HG02973 (cell line): ENCODE results near the gene TRPC4.

Experiments used
- ATAC-seq: cut with Tn5 transposase; IDR thresholded peaks from one replicate; pipeline ENCODE4 v1.9.1; 2021; ENCODE audit warnings: moderate library complexity; ENCODE audit not compliant: unreplicated experiment

Gene TRPC4

GRCh38 chr13:37869756-37870488 lies at the start of gene TRPC4:
Gene TRPC4 (minus strand): TSS chr13:37869772. CDS start chr13:37783333, 86,439 bp downstream.
- ATAC-seq: no peak

DNA sequence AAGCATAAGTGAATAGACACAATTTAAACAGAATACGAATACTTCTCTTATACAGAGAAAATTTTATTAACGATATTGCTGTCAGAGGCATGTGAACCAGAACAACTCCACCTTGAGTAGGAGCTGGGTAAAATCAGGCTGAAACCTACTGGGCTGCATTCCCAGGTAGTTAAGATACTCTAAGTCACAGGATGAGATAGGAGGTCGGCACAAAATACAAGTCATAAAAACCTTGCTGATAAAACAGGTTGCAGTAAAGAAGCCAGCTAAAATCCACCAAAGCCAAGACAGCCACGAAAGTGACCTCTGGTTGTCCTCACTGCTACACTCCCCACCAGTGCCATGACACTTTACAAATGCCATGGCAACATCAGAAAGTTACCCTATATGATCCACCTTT lies 49.2 kb upstream of the TRPC4 start:
- no peak for ATAC-seq

- ATAC-seq: no peak
These were observed 48.6 kb upstream of the TRPC4 start for GRCh38 chr13:37918116-37918714.

- ATAC-seq: no peak
These were observed 45.3 kb upstream of the TRPC4 start for GRCh38 chr13:37914781-37915391.

DNA sequence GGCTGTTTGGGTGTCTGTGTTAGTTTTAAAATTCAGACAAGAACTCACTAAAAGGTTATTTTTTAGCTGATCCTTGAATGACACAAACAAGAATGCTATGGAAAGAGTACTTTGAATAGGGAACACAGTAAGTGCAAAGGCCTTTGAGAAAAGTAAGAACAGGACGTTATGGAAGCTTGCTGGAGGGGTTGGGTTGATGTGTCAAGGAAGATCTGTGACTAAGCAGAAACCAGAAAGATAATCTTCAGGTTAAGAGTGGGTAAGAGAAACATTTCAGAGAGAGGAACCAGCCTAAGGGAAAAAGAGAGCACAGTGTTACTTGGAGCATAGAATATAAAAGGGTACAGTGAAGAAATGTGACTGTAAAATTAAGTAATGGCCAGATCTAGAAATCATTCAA lies 41.2 kb upstream of the TRPC4 start:
- no peak for ATAC-seq

GRCh38 chr13:37906880-37907279 lies 37.3 kb upstream of the TRPC4 start:
- ATAC-seq: no peak

DNA sequence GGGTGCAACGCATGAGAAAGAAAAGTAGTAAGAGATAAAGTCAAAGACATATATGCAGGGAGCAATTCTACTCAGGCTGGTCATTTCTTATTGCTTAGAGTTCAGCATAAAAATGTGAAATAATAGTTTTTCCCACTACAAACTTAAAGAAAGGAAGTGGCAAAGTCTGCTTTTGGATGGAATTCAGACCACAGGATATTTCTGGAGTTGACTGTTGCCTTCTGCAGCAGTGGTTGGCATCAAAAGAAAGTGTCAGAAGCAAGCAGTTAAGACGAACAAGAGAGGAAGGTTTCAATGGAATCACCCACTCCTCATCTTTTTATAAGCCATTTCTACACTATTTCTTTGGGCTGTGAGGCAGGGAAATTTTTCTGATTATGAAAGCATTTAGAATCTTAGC lies 36.2 kb upstream of the TRPC4 start:
- ATAC-seq: no peak

- no peak for ATAC-seq
These were observed 30.2 kb upstream of the TRPC4 start for GRCh38 chr13:37899753-37900152.

- no peak for ATAC-seq
These were observed 23.7 kb upstream of the TRPC4 start for GRCh38 chr13:37893321-37893720.

GRCh38 chr13:37889820-37890219 lies 20.2 kb upstream of the TRPC4 start:
- ATAC-seq: no peak

GRCh38 chr13:37889102-37889501 lies 19.5 kb upstream of the TRPC4 start:
- ATAC-seq: no peak

DNA sequence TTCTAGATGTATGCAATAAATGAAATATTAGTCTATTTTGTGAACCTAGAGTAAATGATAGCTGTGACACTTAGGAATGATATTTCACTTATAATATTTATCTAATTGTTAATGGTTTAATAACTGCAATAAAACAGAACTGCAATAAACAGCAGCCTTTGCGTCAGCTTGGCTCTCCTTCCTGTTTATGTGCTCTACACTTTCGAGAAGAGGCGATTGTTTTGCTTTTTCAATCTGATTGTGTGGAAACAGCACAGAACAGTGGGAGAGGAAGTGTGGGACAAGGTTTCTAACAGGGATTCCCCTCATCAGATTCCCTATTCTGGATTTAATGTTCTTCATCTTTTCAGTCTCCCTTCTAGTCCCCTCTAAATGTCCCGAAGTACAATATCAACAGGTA lies 17.3 kb upstream of the TRPC4 start:
- no peak for ATAC-seq

GRCh38 chr13:37884674-37885073 lies 15.1 kb upstream of the TRPC4 start:
- no peak for ATAC-seq

GRCh38 chr13:37884026-37884425 lies 14.5 kb upstream of the TRPC4 start:
- ATAC-seq: no peak

- ATAC-seq: no peak
These were observed 9.3 kb upstream of the TRPC4 start for GRCh38 chr13:37878921-37879320.

GRCh38 chr13:37878496-37878895 lies 8.9 kb upstream of the TRPC4 start:
- no peak for ATAC-seq

DNA sequence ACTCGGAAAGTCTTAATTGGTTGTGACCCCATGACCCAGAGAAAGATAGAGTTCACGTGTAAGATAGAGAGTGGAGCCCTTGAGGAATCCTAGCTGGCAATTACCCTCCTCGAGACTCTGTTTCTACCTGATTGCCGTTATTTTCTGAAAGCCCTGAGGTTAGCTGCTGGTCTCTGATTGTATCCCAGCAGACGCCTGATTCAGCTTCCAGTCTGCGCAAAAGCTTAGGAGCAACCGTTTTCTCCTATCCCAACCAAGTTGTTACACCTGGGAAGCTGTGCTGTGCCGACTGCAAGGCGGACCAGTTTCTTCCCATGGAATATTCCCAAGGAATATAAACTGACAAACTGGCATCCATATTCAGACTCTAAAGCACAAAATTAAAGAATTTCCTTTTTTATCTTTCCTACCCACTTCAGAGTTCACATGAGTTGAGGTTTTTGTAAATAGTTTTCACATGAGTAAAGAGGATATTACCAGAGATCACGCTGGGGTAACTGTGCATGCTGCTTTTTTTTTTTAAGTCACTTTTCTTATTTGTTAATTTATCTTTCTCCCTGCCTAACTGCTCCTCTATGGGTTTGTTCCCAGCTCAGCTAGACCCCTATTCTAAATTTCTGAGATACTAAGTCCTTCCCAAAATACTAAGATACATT lies 1.5 kb upstream of the TRPC4 start:
- ATAC-seq: no peak

GRCh38 chr13:37870489-37870845 lies 895 bp upstream of the TRPC4 start:
- no peak for ATAC-seq

DNA sequence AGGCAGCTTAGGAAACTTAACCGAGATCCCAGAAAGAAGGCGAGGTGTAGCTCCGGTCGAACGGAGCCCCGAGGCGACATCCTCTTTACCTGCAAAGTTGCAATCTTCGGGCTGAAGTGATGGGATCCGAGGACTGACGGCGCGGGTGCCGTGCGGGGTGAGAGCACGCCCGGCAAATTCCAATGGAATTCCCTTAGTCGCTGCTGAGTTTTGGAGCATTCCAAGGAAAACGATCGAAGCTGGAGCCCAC lies 141 bp downstream of the TRPC4 start:
- no peak for ATAC-seq

DNA sequence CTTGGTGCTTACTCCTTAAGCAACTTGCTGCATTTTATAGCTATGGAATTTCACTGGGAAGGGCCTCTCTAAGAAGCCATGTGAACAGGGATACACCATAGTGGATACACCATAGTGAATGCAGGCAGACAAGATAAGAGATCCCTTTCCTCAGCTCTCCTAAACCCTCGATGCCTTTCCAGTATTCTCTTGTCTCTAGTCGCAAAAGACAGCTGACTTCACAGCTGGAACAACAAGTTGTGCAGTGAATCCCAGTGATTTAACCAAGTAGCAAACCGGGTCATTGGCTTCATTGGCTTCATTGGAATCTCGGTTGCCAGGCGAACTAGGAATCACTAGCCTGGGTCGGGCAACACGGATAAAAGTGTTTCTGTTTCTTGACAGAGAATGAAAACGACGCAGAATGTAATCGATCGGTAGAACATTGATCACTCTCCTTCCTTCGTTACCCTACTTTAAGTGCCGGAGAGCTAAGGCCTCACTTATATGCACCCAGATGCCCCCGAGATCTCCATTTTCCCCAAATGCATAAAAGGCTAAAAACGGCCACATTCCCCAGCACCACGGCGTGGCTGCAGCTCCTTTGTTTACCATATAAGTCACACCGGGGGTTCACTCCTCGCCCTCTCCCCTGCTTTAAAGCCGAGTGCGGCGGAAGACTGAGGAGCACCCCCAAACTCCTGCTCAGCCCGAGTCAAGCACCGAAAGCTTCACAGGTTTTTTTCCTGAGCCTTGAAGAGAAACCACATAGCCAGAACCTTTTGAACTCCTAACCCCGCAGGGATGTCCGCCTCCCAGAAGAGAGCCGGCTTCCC lies 674 bp downstream of the TRPC4 start:
- no peak for ATAC-seq

DNA sequence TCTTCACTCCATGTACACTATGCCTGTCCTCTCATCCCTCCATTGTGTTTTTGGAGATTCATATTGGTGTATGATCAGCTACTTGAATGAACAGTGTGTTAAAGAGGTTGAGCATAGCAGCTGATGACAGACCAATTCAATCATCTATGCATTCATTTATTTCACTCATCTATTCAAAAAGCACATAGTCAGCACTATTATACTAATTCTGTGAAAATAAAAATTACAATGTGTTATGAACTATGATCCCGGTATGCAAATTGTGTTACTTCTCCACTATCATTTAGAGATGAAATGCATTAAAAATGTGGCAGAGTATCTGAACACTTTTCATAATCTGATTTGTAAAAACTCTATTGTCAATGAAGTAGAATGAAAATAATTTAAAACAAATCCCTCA lies 5.9 kb downstream of the TRPC4 start:
- ATAC-seq: no peak
